Aorta (tissue), 5 donors: ENCODE measurements around the gene GARNL3. TPM values are rescaled to one million over a fixed set of nuclear protein-coding genes. Genes with fewer than 3 reads are reported as not detected.

Experiments
- ATAC-seq: fragments of 200-7000 bp; cut with Tn5 transposase; one replicate; pipeline ENCODE4 v1.9.1; 2022; ENCODE audit warnings: moderate library complexity; ENCODE audit not compliant: low FRiP score
- DNase-seq, 2 donors: peaks; one replicate each; pipeline ENCODE4 v3.0.0-alpha.2; 2020
- H3K27ac ChIP-seq, 2 donors: one replicate each; pipeline ENCODE4 v1.5.1; 2013; ENCODE audit warnings: low read length in 2 of 2, mild to moderate bottlenecking in 2 of 2, moderate library complexity in 2 of 2, control low read depth in 1 of 2, inconsistent platforms in 1 of 2, low read depth in 1 of 2
- H3K27me3 ChIP-seq, 2 donors: one replicate each; pipeline ENCODE4 v1.6.1; 2013; ENCODE audit warnings: control low read depth in 1 of 2, low read length in 1 of 2, mild to moderate bottlenecking in 1 of 2, moderate library complexity in 1 of 2; ENCODE audit not compliant: insufficient read depth in 2 of 2, control insufficient read depth in 1 of 2
- H3K36me3 ChIP-seq, 2 donors: one replicate each; pipeline ENCODE4 v1.6.1; 2013; ENCODE audit warnings: control low read depth in 1 of 2, low read length in 1 of 2, mild to moderate bottlenecking in 1 of 2; ENCODE audit not compliant: insufficient read depth in 2 of 2, control insufficient read depth in 1 of 2
- H3K4me1 ChIP-seq, 2 donors: one replicate each; pipeline ENCODE4 v1.6.1; 2013; ENCODE audit warnings: low read length in 2 of 2, control low read depth in 1 of 2, mild to moderate bottlenecking in 1 of 2, moderate library complexity in 1 of 2; ENCODE audit not compliant: insufficient read depth in 2 of 2, control insufficient read depth in 1 of 2
- H3K4me3 ChIP-seq, 2 donors: one replicate each; pipeline ENCODE4 v1.5.1; 2013; ENCODE audit warnings: low read length in 2 of 2, control low read depth in 1 of 2, mild to moderate bottlenecking in 1 of 2
- H3K9me3 ChIP-seq: one replicate; pipeline ENCODE4 v1.6.1; 2013; ENCODE audit warnings: mild to moderate bottlenecking, low read length; ENCODE audit not compliant: control insufficient read depth
- WGBS, 2 donors: extraction: QIAGEN DNeasy Blood & Tissue Kit; methylation state at CpG; one replicate each; pipeline ENCODE4 v1.1.7; 2013; 5-methylcytosine and 5-hydroxymethylcytosine counted together
- intact Hi-C, 2 donors: fragments of 100-400 bp; cut with DNase I; formaldehyde crosslinking; loops; one replicate each; pipeline versions ENCODE4 v1.14.2 to v1.15.0; 2022
- polyA plus RNA-seq, 2 donors: library from polyadenylated mRNA; stranded (reverse); fragments of 200-250 nt; gene quantifications; one replicate each; pipeline ENCODE4 v1.2.3, GENCODE V29; 2013
- total RNA-seq, 2 donors: library from RNA; stranded (reverse); fragmentation: NEBNext Ultra II Directional; extraction: Animal tissue kit (Norgen Biotek cat#: 25700); gene quantifications; one replicate each; pipeline ENCODE4 v1.2.1, GENCODE V29; 2021
- donor health status: healthy with polysubstance abuse.
- donor health status: Bipolar disorder and iron deficiency.
- donor health status: DM: no; HTN: no; CAD: no.
- donor health status: DM: no; HTN: no; CAD: no.
- donor health status: DM: yes; HTN: yes; CAD: no.

The GARNL3 gene
- total and polyA plus RNA-seq, 4 donors, result 6.3 to 70.9 (median 42.8) TPM

DNA sequence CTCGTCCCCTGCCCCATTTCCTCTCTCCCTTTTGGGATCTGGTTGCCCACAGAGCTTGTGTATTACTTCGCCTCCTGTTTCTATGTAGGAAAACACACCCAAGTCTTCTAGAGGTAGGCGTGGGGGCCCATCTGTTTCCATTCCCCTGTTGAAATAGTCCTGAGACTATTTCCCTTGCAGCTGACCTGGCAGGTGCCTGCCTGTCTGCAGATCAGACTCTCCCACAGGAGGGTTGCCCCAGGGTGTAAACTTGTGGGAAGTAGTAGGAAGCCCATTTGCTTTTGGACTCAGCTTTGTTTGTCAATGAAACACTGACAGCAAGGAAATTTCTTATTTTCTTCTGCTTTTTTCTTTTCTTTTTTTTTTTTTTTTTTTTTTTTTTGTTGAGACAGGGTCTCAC, 16.3 kb upstream of the GARNL3 start:
- H3K36me3 ChIP-seq, result no peaks in the 10 kb centered on the region
- DNase-seq (no peak), ATAC-seq (no peak)
- intact Hi-C loops, result no loop called here
- H3K27me3 ChIP-seq, result no peaks in the 10 kb centered on the region
- H3K4me1 ChIP-seq, result peaks cover 2 to 3% of the 10 kb centered on the region in 2 donors
- H3K4me3 ChIP-seq, result no peak overlapping the region
- 91 to 93% methylated on average over 3 of the region's 3 CpGs for WGBS, 2 donors
- no peaks in the 10 kb centered on the region for H3K9me3 ChIP-seq
- H3K27ac ChIP-seq, result no peak overlapping the region

GRCh38 chr9:127249877-127250276, 14.7 kb upstream of the GARNL3 start:
- DNase-seq (no peak), ATAC-seq (no peak)
- Histone ChIP-seq H3K4me1 (peaks cover 2 to 3% of the 10 kb centered on the region in 2 donors), H3K36me3 (no peaks in the 10 kb centered on the region), H3K4me3 (no peak overlapping the region), H3K27ac (no peak overlapping the region), H3K9me3 (no peaks in the 10 kb centered on the region), H3K27me3 (no peaks in the 10 kb centered on the region)
- intact Hi-C loops, result no loop called here
- WGBS, 2 donors, result 91 to 92% methylated on average over 5 of the region's 5 CpGs

GRCh38 chr9:127250896-127251391, 13.6 kb upstream of the GARNL3 start:
- Histone ChIP-seq H3K27ac (peak overlapping the region in 1 of 2 donors; percentile 14), H3K27me3 (no peaks in the 10 kb centered on the region), H3K9me3 (no peaks in the 10 kb centered on the region), H3K36me3 (no peaks in the 10 kb centered on the region), H3K4me1 (peaks cover under 1 to 3% of the 10 kb centered on the region in 2 donors), H3K4me3 (no peak overlapping the region)
- intact Hi-C loops, result no loop called here
- DNase-seq (no peak), ATAC-seq (no peak)
- 10 to 19% methylated on average over 3 of the region's 3 CpGs for WGBS, 2 donors

- intact Hi-C loops, result no loop called here
- ATAC-seq (no peak), DNase-seq (no peak)
- Histone ChIP-seq H3K4me3 (no peak overlapping the region), H3K27me3 (no peaks in the 10 kb centered on the region), H3K36me3 (no peaks in the 10 kb centered on the region), H3K9me3 (no peaks in the 10 kb centered on the region), H3K4me1 (peaks cover 0 to 5% of the 10 kb centered on the region in 2 donors), H3K27ac (no peak overlapping the region)
- WGBS, 2 donors, result 94 to 96% methylated on average over 4 of the region's 4 CpGs
These were observed 11.9 kb upstream of the GARNL3 start for GRCh38 chr9:127252410-127253318.

- WGBS, 2 donors, result 97 to 98% methylated on average over 2 of the region's 2 CpGs
- intact Hi-C loops, result no loop called here
- ATAC-seq, result no peak
These were observed 11.1 kb upstream of the GARNL3 start for GRCh38 chr9:127253446-127253845.

DNA sequence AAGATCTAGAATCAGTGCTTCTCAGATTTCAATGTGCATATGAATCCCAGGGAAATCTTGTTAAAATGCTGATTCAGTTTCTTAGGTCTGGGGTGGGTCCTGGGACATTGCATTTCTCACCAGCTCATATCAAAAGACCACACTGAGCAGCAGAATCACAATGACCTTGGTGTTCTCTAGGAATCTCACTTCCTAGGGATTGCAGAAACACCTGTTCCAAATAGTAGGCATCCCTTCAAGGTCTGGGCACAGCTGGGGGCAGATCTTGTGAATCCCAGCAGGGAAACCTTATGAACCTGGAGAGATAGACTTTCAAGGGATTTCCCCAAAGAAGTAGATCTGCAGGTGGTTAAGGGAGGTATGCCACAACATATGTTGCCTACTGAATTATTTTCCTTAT, 8.9 kb upstream of the GARNL3 start:
- DNase-seq (no peak), ATAC-seq (no peak)
- Histone ChIP-seq H3K4me3 (no peak overlapping the region), H3K27ac (no peak overlapping the region), H3K27me3 (no peaks in the 10 kb centered on the region), H3K36me3 (no peaks in the 10 kb centered on the region), H3K9me3 (no peaks in the 10 kb centered on the region), H3K4me1 (peaks cover 2 to 15% of the 10 kb centered on the region in 2 donors)
- intact Hi-C loops, result loop anchor here in 1 of 2 donors (5.0 kb wide), 1 partner anchor 57 kb away; no protein-coding TSS in a partner anchor

More at GRCh38 chr9:127253446-127253845, 11.1 kb upstream of the GARNL3 start:
- no peaks in the 10 kb centered on the region for H3K9me3 ChIP-seq
- DNase-seq, result no peak
- peaks cover 0 to 5% of the 10 kb centered on the region in 2 donors for H3K4me1 ChIP-seq
- H3K27ac ChIP-seq, result no peak overlapping the region
- H3K36me3 ChIP-seq, result no peaks in the 10 kb centered on the region
- H3K27me3 ChIP-seq, result no peaks in the 10 kb centered on the region
- no peak overlapping the region for H3K4me3 ChIP-seq

GRCh38 chr9:127256324-127256723, 8.2 kb upstream of the GARNL3 start:
- intact Hi-C loops, result loop anchor here in 1 of 2 donors (5.0 kb wide), 1 partner anchor 56 kb away; no protein-coding TSS in a partner anchor
- WGBS, 2 donors, result 80 to 84% methylated on average over 5 of the region's 5 CpGs

GRCh38 chr9:127258606-127259471, 5.7 kb upstream of the GARNL3 start:
- Histone ChIP-seq H3K27ac (peak overlapping the region; percentile 78 to 88), H3K4me3 (no peak overlapping the region), H3K4me1 (peaks cover 2 to 18% of the 10 kb centered on the region in 2 donors), H3K36me3 (no peaks in the 10 kb centered on the region), H3K9me3 (no peaks in the 10 kb centered on the region), H3K27me3 (no peaks in the 10 kb centered on the region)
- WGBS, 2 donors, result 32 to 38% methylated on average over 7 of the region's 7 CpGs
- peak; percentile 69 for ATAC-seq
- DNase-seq, result no peak
- intact Hi-C loops, result loop anchor here in 1 of 2 donors (5.0 kb wide), 1 partner anchor 53 kb away; no protein-coding TSS in a partner anchor

More at GRCh38 chr9:127256324-127256723, 8.2 kb upstream of the GARNL3 start:
- H3K27ac ChIP-seq, result no peak overlapping the region
- H3K4me1 ChIP-seq, result peaks cover 2 to 15% of the 10 kb centered on the region in 2 donors
- no peak overlapping the region for H3K4me3 ChIP-seq
- no peaks in the 10 kb centered on the region for H3K36me3 ChIP-seq
- no peak for DNase-seq
- no peak for ATAC-seq
- no peaks in the 10 kb centered on the region for H3K27me3 ChIP-seq
- no peaks in the 10 kb centered on the region for H3K9me3 ChIP-seq
